ES-I3 (cell line): Measurements from ENCODE around the gene ZBTB24.

Experiments used
- H3K36me3 ChIP-seq: 2 replicates; pipeline ENCODE4 v1.6.1; 2013; ENCODE audit warnings: mild to moderate bottlenecking, low read length, control low read depth, moderate library complexity; ENCODE audit not compliant: insufficient read depth
- H3K4me1 ChIP-seq: 2 replicates; pipeline ENCODE4 v1.6.1; 2013; ENCODE audit warnings: mild to moderate bottlenecking, control low read depth, low read length; ENCODE audit not compliant: insufficient read depth
- H3K9ac ChIP-seq: 2 replicates; pipeline ENCODE4 v1.6.1; 2013; ENCODE audit warnings: low read depth, mild to moderate bottlenecking, low read length, moderate library complexity
- H3K9me3 ChIP-seq: 2 replicates; pipeline ENCODE4 v1.6.1; 2013; ENCODE audit warnings: mild to moderate bottlenecking, low read length, moderate library complexity; ENCODE audit not compliant: control insufficient read depth, insufficient read depth

ZBTB24 gene

GRCh38 chr6:109455437-109456110 lies 27.4 kb downstream of the ZBTB24 start, which contains the start of gene MICAL1:
Gene MICAL1, minus strand, starts transcription at chr6:109455772. Its CDS starts 1,576 bp downstream, at chr6:109454196.
- peaks cover 16% of the 10 kb centered on the region; the same call in 1 of the 2 replicates for H3K4me1 ChIP-seq
- H3K36me3 ChIP-seq: peaks cover 4% of the 10 kb centered on the region; the same call in 1 of the 2 replicates
- no peaks in the 10 kb centered on the region for H3K9me3 ChIP-seq
- H3K9ac ChIP-seq: peak within 1 kb of the TSS; percentile 79

DNA sequence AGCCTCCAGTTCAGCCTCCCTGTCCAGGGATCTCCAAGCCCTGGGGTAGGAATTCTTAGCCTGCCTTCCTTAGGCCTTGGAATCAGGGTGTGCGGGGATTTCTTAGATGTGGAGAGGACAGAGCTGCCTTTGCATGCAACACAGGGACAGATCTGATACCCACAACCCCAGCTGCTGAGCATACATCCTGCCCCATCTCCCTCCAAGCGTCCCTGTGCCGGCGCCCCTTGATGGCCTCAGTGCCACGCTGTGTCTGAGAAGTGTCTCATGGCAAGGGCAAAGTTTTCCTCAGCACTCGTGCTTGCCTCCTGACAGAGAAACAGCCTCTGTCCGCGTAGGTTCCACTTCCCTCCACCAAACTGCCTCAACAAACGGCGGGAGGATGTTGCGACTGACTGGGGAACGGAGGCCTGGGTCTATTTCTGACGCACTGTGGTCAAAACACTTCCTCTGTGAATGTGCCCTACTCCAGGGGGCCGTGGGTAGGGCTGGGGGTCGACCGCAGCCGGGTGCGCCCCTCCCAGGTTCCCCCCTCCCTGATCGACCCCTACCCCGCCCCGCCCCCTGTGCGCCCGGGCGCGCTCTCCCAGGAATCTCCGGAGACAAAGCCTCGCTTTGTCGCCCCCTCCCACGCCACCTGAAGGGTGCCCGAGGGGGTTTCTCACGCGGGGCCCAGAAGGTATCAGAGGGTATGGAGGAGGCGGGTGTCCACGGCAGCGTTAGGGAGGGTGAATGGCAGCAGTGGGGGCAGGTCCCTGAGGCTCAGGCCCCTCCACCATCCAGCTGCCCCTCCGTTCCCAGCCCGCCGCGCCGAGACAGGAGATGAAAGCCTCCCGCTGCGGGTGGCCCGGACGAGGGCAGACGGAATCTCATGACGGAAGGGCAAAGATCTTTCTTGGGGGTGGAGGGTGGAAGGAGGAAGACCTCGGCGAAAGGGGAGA lies 28.3 kb downstream of the ZBTB24 start:
- peak overlapping the region; percentile 79 for H3K9ac ChIP-seq
- H3K9me3 ChIP-seq: no peaks in the 10 kb centered on the region
- peaks cover 16% of the 10 kb centered on the region; the same call in 1 of the 2 replicates for H3K4me1 ChIP-seq
- H3K36me3 ChIP-seq: peaks cover 4% of the 10 kb centered on the region; the same call in 1 of the 2 replicates

DNA sequence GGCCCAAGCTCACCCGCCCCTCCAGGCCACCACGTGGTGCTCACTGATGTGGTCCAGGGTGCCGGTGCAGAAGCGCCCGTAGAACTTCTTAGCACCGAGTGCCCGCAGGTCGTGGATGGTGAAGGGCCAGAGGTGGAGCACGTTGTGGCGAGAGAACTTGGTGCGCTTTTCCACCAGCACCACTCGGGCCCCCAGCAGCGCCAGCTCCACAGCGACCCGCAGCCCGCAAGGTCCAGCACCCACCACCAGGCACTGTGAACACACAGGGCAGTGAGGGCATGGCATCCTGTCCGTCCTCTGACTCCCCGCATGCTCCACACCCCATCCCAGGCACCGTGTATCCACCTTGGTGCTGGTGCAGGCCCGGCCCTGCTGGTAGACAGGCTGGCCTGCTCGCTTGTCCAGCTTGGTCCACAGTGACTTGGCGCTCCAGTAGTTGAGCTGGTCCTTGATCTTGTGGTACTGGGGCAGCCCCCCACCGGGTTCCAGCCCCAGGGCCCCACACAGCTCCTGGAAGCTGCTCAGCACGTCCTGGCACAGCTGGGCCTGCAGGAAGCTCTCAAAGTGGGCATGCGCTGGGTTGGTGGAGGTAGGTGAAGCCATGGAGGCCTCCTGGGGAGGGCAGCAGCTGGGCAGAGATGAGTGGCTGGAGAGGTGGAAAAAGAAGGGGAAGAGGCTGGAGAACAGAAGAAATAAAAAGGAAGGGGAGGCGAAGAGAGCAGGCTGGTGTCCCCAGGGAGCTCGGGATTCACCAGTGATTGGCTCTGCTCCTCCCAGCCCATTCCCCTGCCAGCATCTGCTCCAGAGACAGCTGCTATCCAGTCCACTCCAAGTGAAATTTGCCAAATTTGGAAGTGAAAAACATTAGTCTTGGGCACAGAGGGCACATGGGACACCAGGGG lies 29.2 kb downstream of the ZBTB24 start:
- Histone ChIP-seq H3K9me3 (no peaks in the 10 kb centered on the region), H3K36me3 (peaks cover 4% of the 10 kb centered on the region; the same call in 1 of the 2 replicates), H3K4me1 (peaks cover 16% of the 10 kb centered on the region; the same call in 1 of the 2 replicates), H3K9ac (no peak overlapping the region)

DNA sequence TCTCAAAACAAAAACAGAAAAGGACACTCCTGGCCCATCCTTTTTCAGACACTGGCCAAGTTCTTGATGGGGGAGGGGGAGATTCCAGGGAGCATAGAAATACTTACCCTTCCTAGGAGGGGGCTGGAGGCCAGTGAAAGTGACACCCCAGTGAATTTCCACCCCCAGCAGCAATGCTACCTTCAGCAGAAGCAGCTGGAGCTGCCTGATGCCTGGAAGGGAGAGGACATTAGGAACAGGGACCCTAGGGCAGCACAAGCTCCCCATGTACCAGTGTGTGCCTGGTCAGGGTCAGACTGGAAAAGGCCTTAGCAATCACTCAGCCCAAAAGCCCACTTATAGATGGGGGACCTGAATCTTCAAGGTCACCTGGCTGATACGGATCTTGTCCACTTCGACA lies 29.9 kb downstream of the ZBTB24 start:
- Histone ChIP-seq H3K9me3 (no peaks in the 10 kb centered on the region), H3K36me3 (peaks cover 4% of the 10 kb centered on the region; the same call in 1 of the 2 replicates), H3K4me1 (peaks cover 16% of the 10 kb centered on the region; the same call in 1 of the 2 replicates), H3K9ac (no peak overlapping the region)

DNA sequence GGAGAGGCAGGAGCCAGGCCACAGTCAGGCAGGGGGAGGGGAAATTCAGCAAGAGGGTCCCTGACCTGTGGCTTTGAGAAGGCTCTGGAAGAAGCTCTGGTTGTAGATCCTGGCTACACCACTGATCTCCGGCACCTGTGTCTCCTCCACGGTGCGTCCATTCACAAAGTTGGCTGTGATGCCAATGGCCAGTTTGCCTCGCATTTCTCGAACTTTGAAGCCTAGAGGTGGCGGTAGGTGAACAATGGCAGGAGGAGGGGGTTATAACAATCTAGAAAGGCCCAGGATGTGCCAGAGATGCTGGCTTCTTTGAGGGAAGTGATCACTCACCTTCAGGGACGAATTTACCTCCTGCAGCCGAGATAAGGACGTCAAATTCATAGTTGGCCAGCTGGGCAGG lies 30.8 kb downstream of the ZBTB24 start:
- peaks cover 4% of the 10 kb centered on the region; the same call in 1 of the 2 replicates for H3K36me3 ChIP-seq
- peaks cover 10% of the 10 kb centered on the region; the same call in 1 of the 2 replicates for H3K4me1 ChIP-seq
- H3K9me3 ChIP-seq: no peaks in the 10 kb centered on the region
- no peak overlapping the region for H3K9ac ChIP-seq

- peaks cover 4% of the 10 kb centered on the region; the same call in 1 of the 2 replicates for H3K36me3 ChIP-seq
- H3K9ac ChIP-seq: no peak overlapping the region
- H3K9me3 ChIP-seq: no peaks in the 10 kb centered on the region
- peaks cover 6% of the 10 kb centered on the region; the same call in 1 of the 2 replicates for H3K4me1 ChIP-seq
These were observed 31.6 kb downstream of the ZBTB24 start for GRCh38 chr6:109451376-109451775.

DNA sequence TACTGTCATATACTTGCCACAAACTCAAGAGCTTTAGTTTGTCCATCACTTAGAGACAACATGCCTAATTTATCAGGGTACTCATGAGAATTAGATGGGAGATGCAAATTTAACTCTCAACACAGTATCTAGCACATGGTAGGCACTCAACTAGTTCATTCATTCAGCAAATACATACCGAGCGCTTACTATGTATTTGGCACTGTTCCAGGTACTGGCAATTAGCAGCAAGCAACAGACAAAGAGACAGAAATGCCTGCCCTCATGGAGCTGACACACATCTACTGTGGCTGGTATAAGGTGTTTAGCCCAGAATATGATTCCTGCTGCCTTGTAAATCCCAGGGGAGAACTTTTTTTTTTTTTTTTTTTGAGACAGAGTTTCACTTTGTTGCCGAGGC lies 32.2 kb downstream of the ZBTB24 start:
- Histone ChIP-seq H3K4me1 (peaks cover 6% of the 10 kb centered on the region; the same call in 1 of the 2 replicates), H3K9ac (no peak overlapping the region), H3K36me3 (peaks cover 4% of the 10 kb centered on the region; the same call in 1 of the 2 replicates), H3K9me3 (no peaks in the 10 kb centered on the region)

DNA sequence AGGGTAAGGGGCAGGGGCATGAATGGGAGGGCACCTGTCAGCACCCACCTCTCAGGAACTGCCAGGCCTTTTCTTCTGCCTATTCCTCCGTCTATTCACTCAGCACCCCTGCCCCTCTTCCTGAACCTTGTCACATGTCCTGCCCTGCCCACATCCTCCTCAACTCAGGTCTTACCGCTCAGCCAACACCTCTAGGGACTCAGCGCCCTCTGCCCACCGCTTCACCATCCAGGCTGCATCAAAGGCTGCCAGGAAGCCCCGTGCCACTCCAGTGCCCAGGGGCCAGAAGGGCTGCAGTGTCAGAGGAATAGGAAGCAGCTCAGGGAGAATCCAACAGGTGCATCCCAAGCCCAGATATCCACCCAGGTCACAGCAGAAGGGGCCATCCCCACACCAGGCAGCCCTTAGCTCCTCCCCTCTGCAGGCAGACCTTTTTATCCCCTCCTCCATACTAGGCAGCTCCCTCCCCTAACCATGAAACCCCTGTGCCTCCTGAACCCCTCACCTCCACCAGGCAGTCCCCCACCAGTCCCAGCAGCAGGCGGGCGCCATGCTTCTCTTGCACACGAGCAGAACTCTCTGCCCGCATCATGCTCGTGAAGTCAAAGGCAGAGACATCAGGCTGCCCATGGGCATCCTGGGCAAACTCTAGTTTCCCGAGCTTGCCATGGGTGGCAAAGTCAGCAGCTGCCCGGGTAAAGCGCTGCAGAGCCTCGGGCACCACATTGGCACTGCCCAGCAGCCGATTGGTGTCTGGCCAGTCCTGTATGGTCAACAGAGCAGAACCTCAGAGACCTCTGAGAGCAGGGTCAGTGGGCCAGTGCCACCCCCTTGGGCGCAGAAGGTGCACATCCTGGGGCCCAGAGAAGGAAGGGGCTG lies 33.0 kb downstream of the ZBTB24 start:
- Histone ChIP-seq H3K9ac (no peak overlapping the region), H3K9me3 (no peaks in the 10 kb centered on the region), H3K4me1 (peaks cover 6% of the 10 kb centered on the region; the same call in 1 of the 2 replicates), H3K36me3 (peaks cover 4% of the 10 kb centered on the region; the same call in 1 of the 2 replicates)

GRCh38 chr6:109449064-109449794 lies 33.8 kb downstream of the ZBTB24 start:
- peaks cover 2% of the 10 kb centered on the region; the same call in 1 of the 2 replicates for H3K4me1 ChIP-seq
- no peaks in the 10 kb centered on the region for H3K9me3 ChIP-seq
- no peak overlapping the region for H3K9ac ChIP-seq
- peaks cover 4% of the 10 kb centered on the region; the same call in 1 of the 2 replicates for H3K36me3 ChIP-seq

DNA sequence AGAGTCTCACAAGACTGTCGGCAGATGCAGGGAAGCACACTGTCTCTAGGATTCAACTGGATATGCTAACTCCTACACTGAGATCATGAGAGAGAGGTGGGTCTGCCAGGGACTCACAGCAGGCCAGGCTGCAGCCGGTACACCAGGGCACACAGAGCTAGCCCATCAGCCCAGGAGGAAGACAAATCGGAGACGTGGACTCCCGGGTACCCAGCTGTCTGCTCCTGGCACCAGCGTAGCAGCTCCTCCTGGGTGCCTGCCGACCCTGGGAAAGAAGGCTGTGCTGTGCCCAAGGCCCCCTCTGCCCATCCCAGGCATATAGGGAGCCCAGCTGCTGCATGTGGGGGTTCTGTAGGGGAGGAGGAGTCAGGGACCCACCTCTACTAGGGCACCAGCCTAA lies 34.4 kb downstream of the ZBTB24 start:
- Histone ChIP-seq H3K4me1 (no peaks in the 10 kb centered on the region), H3K36me3 (peaks cover 4% of the 10 kb centered on the region; the same call in 1 of the 2 replicates), H3K9ac (no peak overlapping the region), H3K9me3 (no peaks in the 10 kb centered on the region)

GRCh38 chr6:109447878-109448555 lies 35.0 kb downstream of the ZBTB24 start:
- peaks cover 4% of the 10 kb centered on the region; the same call in 1 of the 2 replicates for H3K36me3 ChIP-seq
- no peaks in the 10 kb centered on the region for H3K4me1 ChIP-seq
- no peaks in the 10 kb centered on the region for H3K9me3 ChIP-seq
- H3K9ac ChIP-seq: no peak overlapping the region

GRCh38 chr6:109447087-109447486 lies 35.9 kb downstream of the ZBTB24 start:
- Histone ChIP-seq H3K9ac (no peak overlapping the region), H3K36me3 (peaks cover 4% of the 10 kb centered on the region; the same call in 1 of the 2 replicates), H3K9me3 (no peaks in the 10 kb centered on the region), H3K4me1 (no peaks in the 10 kb centered on the region)
